Activated T-cell treated with anti-CD3 and anti-CD28 coated beads, Interleukin-2, amount 50 U/mL, for 48 hours (primary cell): ENCODE data around the gene ADGRG1.

ENCODE experiments used
- DNase-seq, 2 experiments: peaks; one replicate each; pipeline ENCODE4 v3.0.0-alpha.2; 2020

Gene ADGRG1

GRCh38 chr16:57628008-57628781, at the start of gene ADGRG1:
ADGRG1 (plus strand) TSS chr16:57628630; CDS start chr16:57650288, 21,658 bp downstream.
- DNase-seq = peak; percentile 75 to 81

GRCh38 chr16:57579361-57579665, 49.1 kb upstream of the ADGRG1 start:
- peak; percentile 16 to 17 for DNase-seq

- DNase-seq = peak; percentile 7 to 15
These were observed 43.3 kb upstream of the ADGRG1 start for GRCh38 chr16:57585051-57585687.

- peak in 1 of 2 experiments; percentile 15 for DNase-seq
These were observed 39.6 kb upstream of the ADGRG1 start for GRCh38 chr16:57588831-57589230.

- peak in 1 of 2 experiments; percentile 14 for DNase-seq
These were observed 39.1 kb upstream of the ADGRG1 start for GRCh38 chr16:57589374-57589773.

GRCh38 chr16:57590654-57591085, 37.8 kb upstream of the ADGRG1 start:
- DNase-seq = no peak

- DNase-seq = peak; percentile 88 to 90
These were observed 37.2 kb upstream of the ADGRG1 start for GRCh38 chr16:57591086-57591869.

- peak in 1 of 2 experiments; percentile 23 for DNase-seq
These were observed 36.5 kb upstream of the ADGRG1 start for GRCh38 chr16:57591870-57592485.

- peak; percentile 79 to 82 for DNase-seq
These were observed 35.8 kb upstream of the ADGRG1 start for GRCh38 chr16:57592591-57593003.

GRCh38 chr16:57593021-57593420, 35.4 kb upstream of the ADGRG1 start:
- DNase-seq = no peak

- DNase-seq = no peak
These were observed 34.4 kb upstream of the ADGRG1 start for GRCh38 chr16:57593990-57594389.

GRCh38 chr16:57594531-57595031, 33.8 kb upstream of the ADGRG1 start:
- DNase-seq = peak; percentile 12 to 14

GRCh38 chr16:57596234-57596633, 32.2 kb upstream of the ADGRG1 start:
- peak; percentile 5 to 13 for DNase-seq

GRCh38 chr16:57598437-57598836, 30.0 kb upstream of the ADGRG1 start:
- DNase-seq = no peak

GRCh38 chr16:57600048-57600835, 28.2 kb upstream of the ADGRG1 start:
- peak; percentile 75 to 79 for DNase-seq

- DNase-seq = peak; percentile 24 to 32
These were observed 27.4 kb upstream of the ADGRG1 start for GRCh38 chr16:57600952-57601580.

GRCh38 chr16:57601801-57602478, 26.5 kb upstream of the ADGRG1 start:
- DNase-seq = peak; percentile 71 to 80

GRCh38 chr16:57603115-57604024, 25.1 kb upstream of the ADGRG1 start:
- peak; percentile 16 to 18 for DNase-seq

- DNase-seq = peak; percentile 7 to 12
These were observed 24.3 kb upstream of the ADGRG1 start for GRCh38 chr16:57604177-57604576.
